IMR-90 (cell line): Measurements from ENCODE around the gene DOCK2. TPM values are rescaled to one million over a fixed set of nuclear protein-coding genes. Genes with fewer than 3 reads are reported as not detected.

ENCODE experiments used
- ATAC-seq: fragments of 200-7000 bp; cut with Tn5 transposase; 2 replicates; pipeline ENCODE4 v1.9.1; 2020; ENCODE audit warnings: low read depth, mild to moderate bottlenecking, moderate library complexity
- BruUV-seq: library from RNA; stranded (reverse); fragments of 400-500 nt; replicated peaks from 2 replicates; lab custom pipeline; 2021; lab: Mats Ljungman, UMichigan
- CTCF ChIA-PET: fragments of 300-600 bp; formaldehyde crosslinking; extraction: SDS; loops from one replicate; lab custom pipeline; 2021; ENCODE audit warnings: antibody characterized with exemption; lab: Yijun Ruan, JAX
- POLR2A ChIA-PET: fragments of 300-600 bp; sonication (Branson Sonifier 250); formaldehyde crosslinking; loops from one replicate; lab custom pipeline; 2022; ENCODE audit warnings: antibody characterized with exemption; ENCODE audit not compliant: unreplicated experiment; lab: Charles Lee
- DNase-seq: peaks from one replicate; pipeline ENCODE4 v3.0.0; 2013
- H2AFZ ChIP-seq: replicated peaks from 2 replicates; pipeline ENCODE3; 2013; ENCODE audit warnings: low read length, mild to moderate bottlenecking; ENCODE audit not compliant: poor library complexity
- H2AK5ac ChIP-seq: 2 replicates; pipeline ENCODE4 v1.6.1; 2013; ENCODE audit warnings: low read depth, low read length, inconsistent platforms
- H2AK9ac ChIP-seq: replicated peaks from 2 replicates; pipeline ENCODE3; 2013; ENCODE audit warnings: mild to moderate bottlenecking, low read depth, low read length, moderate library complexity; ENCODE audit not compliant: poor library complexity
- H2BK120ac ChIP-seq: 2 replicates; pipeline ENCODE4 v1.6.1; 2013; ENCODE audit warnings: low read depth, low read length, inconsistent platforms
- H2BK15ac ChIP-seq: 3 replicates; pipeline ENCODE4 v1.6.1; 2013; ENCODE audit warnings: low read depth, low read length, inconsistent platforms
- H2BK20ac ChIP-seq: 2 replicates; pipeline ENCODE4 v1.6.1; 2013; ENCODE audit warnings: low read depth, mild to moderate bottlenecking, inconsistent platforms, low read length, moderate library complexity
- H2BK5ac ChIP-seq: 2 replicates; pipeline ENCODE4 v1.6.1; 2013; ENCODE audit warnings: mild to moderate bottlenecking, low read depth, low read length, inconsistent platforms; ENCODE audit not compliant: poor library complexity, severe bottlenecking
- H3K14ac ChIP-seq: replicated peaks from 2 replicates; pipeline ENCODE4 v1.6.1; 2013; ENCODE audit warnings: low read depth, low read length, inconsistent platforms
- H3K18ac ChIP-seq: 2 replicates; pipeline ENCODE4 v1.6.1; 2013; ENCODE audit warnings: low read depth, low read length, control low read depth
- H3K23ac ChIP-seq: 2 replicates; pipeline ENCODE4 v1.6.1; 2013; ENCODE audit warnings: low read depth, low read length, inconsistent platforms
- H3K27ac ChIP-seq: 2 replicates; pipeline ENCODE4 v1.5.1; 2013; ENCODE audit warnings: mild to moderate bottlenecking, control low read depth, low read length; ENCODE audit not compliant: insufficient read depth
- H3K27me3 ChIP-seq: 2 replicates; pipeline ENCODE4 v1.6.1; 2013; ENCODE audit warnings: low read length; ENCODE audit not compliant: control insufficient read depth, insufficient read depth
- H3K36me3 ChIP-seq: 2 replicates; pipeline ENCODE4 v1.6.1; 2013; ENCODE audit warnings: low read length, mixed read lengths; ENCODE audit not compliant: control insufficient read depth, insufficient read depth
- H3K4ac ChIP-seq: 2 replicates; pipeline ENCODE4 v1.6.1; 2013; ENCODE audit warnings: low read depth, low read length, inconsistent platforms
- H3K4me1 ChIP-seq: 2 replicates; pipeline ENCODE4 v1.6.1; 2013; ENCODE audit warnings: low read length, mixed read lengths; ENCODE audit not compliant: control insufficient read depth, insufficient read depth
- H3K4me2 ChIP-seq: 2 replicates; pipeline ENCODE4 v1.6.1; 2013; ENCODE audit warnings: low read depth, mild to moderate bottlenecking, control low read depth, low read length, moderate library complexity
- H3K4me3 ChIP-seq: 2 replicates; pipeline ENCODE4 v1.5.1; 2013; ENCODE audit warnings: low read depth, mild to moderate bottlenecking, control low read depth, low read length, moderate library complexity; ENCODE audit not compliant: insufficient read depth
- H3K56ac ChIP-seq: 2 replicates; pipeline ENCODE4 v1.6.1; 2013; ENCODE audit warnings: low read length, inconsistent platforms; ENCODE audit not compliant: insufficient read depth; ENCODE audit errors: extremely low read depth
- H3K79me1 ChIP-seq, 2 experiments: 2 replicates each; pipeline ENCODE4 v1.6.1; 2013; ENCODE audit warnings: low read length in 2 of 2, inconsistent platforms in 1 of 2, low read depth in 1 of 2
- H3K9ac ChIP-seq: 2 replicates; pipeline ENCODE4 v1.6.1; 2013; ENCODE audit warnings: low read depth, low read length, control low read depth
- H3K9me1 ChIP-seq: 2 replicates; pipeline ENCODE4 v1.6.1; 2013; ENCODE audit warnings: low read length, inconsistent platforms; ENCODE audit not compliant: insufficient read depth
- H3K9me3 ChIP-seq: 2 replicates; pipeline ENCODE4 v1.6.1; 2013; ENCODE audit warnings: low read length; ENCODE audit not compliant: control insufficient read depth, insufficient read depth
- H4K20me1 ChIP-seq: 2 replicates; pipeline ENCODE4 v1.6.1; 2013; ENCODE audit warnings: low read length, inconsistent platforms; ENCODE audit not compliant: insufficient read depth
- H4K5ac ChIP-seq: 2 replicates; pipeline ENCODE4 v1.6.1; 2013; ENCODE audit warnings: mild to moderate bottlenecking, low read depth, low read length, control low read depth
- H4K8ac ChIP-seq, 2 experiments: 2 replicates each; pipeline ENCODE4 v1.6.1; 2013; ENCODE audit warnings: low read depth in 2 of 2, low read length in 2 of 2, control low read depth in 1 of 2, inconsistent platforms in 1 of 2
- H4K91ac ChIP-seq: 2 replicates; pipeline ENCODE4 v1.6.1; 2013; ENCODE audit warnings: low read depth, low read length, inconsistent platforms; ENCODE audit not compliant: insufficient read depth
- BHLHE40 ChIP-seq: fragments of 150-350 bp; IDR thresholded peaks from 2 replicates; pipeline ENCODE4 v1.6.1; 2016; ENCODE audit warnings: mild to moderate bottlenecking, low read depth, low read length
- CEBPB ChIP-seq: IDR thresholded peaks from 2 replicates; pipeline ENCODE4 v1.6.1; 2012; ENCODE audit warnings: low read depth, low read length, improper control_type of control experiment
- CHD1 ChIP-seq: IDR thresholded peaks from 2 replicates; pipeline ENCODE4 v1.6.1; 2012; ENCODE audit warnings: low read depth, low read length, improper control_type of control experiment
- FOS ChIP-seq: fragments of 150-350 bp; IDR thresholded peaks from 2 replicates; pipeline ENCODE4 v1.6.1; 2016; ENCODE audit warnings: low read depth, low read length
- NFE2L2 ChIP-seq: fragments of 150-350 bp; IDR thresholded peaks from 2 replicates; pipeline ENCODE4 v1.6.1; 2016; ENCODE audit warnings: low read depth, mild to moderate bottlenecking, low read length
- RAD21 ChIP-seq: IDR thresholded peaks from 2 replicates; pipeline ENCODE4 v1.6.1; 2012; ENCODE audit warnings: low read length, improper control_type of control experiment
- RFX5 ChIP-seq: IDR thresholded peaks from 2 replicates; pipeline ENCODE4 v1.8.0; 2012; ENCODE audit warnings: low read depth, mild to moderate bottlenecking, low read length, moderate library complexity
- SMC3 ChIP-seq: fragments of 150-350 bp; IDR thresholded peaks from 2 replicates; pipeline ENCODE4 v1.6.1; 2016; ENCODE audit warnings: low read depth, mild to moderate bottlenecking, antibody characterized with exemption, low read length, moderate library complexity
- WGBS, 2 experiments: methylation state at CpG; one replicate each; pipeline versions ENCODE4 v1.1.5 to v1.1.7; 2013; ENCODE audit warnings: missing lambda C conversion rate in 2 of 2; ENCODE audit not compliant: insufficient read length in 1 of 2; ENCODE audit errors: extremely low coverage in 2 of 2; 5-methylcytosine and 5-hydroxymethylcytosine counted together
- dilution Hi-C: fragments of 300-500 bp; cut with HindIII; formaldehyde crosslinking; loops from one replicate; pipeline ENCODE4 v1.14.3; 2018; ENCODE audit warnings: low sequenced_read_pairs; ENCODE audit not compliant: unreplicated experiment
- in situ Hi-C: fragments of 300-500 bp; cut with MboI; formaldehyde crosslinking; loops from 3 replicates; pipeline ENCODE4 v1.14.3; 2019; ENCODE audit warnings: low sequenced_read_pairs, inconsistent platforms, mixed read lengths
- intact Hi-C: fragments of 100-400 bp; cut with micrococcal nuclease; formaldehyde crosslinking; loops from 2 replicates; pipeline ENCODE4 v1.10.0; 2022
- polyA plus RNA-seq, 3 experiments: library from polyadenylated mRNA; depleted of rRNA; stranded (reverse); fragments of >200 nt; gene quantifications; 2 replicates each; pipeline ENCODE4 v1.2.3, GENCODE V29; 2012; ENCODE audit warnings: low replicate concordance in 1 of 3
- total RNA-seq: library from RNA; depleted of rRNA; stranded (reverse); fragments of >200 nt; gene quantifications from 2 replicates; pipeline ENCODE4 v1.2.3, GENCODE V29; 2012
- TF ChIP-seq, protein P1 (sequence below): fragments of 150-350 bp; IDR thresholded peaks from 2 replicates; pipeline ENCODE4 v1.6.1; 2017; ENCODE audit warnings: mild to moderate bottlenecking, antibody characterized with exemption, low read length, low read depth
- TF ChIP-seq, protein P2 (sequence below): conservative IDR thresholded peaks from 2 replicates; pipeline ENCODE4 v1.5.1; 2012; ENCODE audit warnings: mild to moderate bottlenecking, low read depth, low read length, improper control_type of control experiment

The DOCK2 gene
- total and polyA plus RNA-seq, 2 of the 4 experiments (the other 2 are of a cell fraction): 0.72 to 3.0 TPM

DNA sequence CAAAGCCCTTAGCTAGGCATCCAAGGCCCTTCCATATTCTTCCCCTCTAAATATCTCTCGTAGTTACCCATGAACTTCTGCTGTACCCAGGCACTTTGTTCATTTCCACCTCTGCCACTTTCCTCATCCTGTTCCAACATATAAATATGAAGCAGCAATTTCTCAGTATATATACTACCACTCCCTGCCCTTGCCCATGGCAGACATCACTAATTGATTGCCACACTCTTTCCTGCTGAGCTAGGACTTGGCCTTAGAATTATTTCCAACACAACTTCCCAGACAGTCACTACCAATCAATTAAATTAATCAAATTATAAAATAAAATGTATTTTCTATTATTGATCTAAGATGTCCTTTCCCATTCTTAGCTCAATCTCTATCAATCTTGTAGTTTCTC, 334.7 kb downstream of the DOCK2 start:
- peak overlapping the region; percentile 29 for H2AFZ ChIP-seq
- H3K18ac ChIP-seq: peak overlapping the region; percentile 91
- H3K9me3 ChIP-seq: no peaks in the 10 kb centered on the region
- H3K56ac ChIP-seq: peak overlapping the region; percentile 87
- H4K20me1 ChIP-seq: no peaks in the 10 kb centered on the region
- H4K5ac ChIP-seq: peak overlapping the region; percentile 97
- intact Hi-C loops: no loop called here
- POLR2A ChIA-PET: interaction anchor here (0.6 kb wide), 1 partner anchor 19 kb away, joined by 12 read pairs; no protein-coding TSS in a partner anchor
- peak overlapping the region; percentile 78 for H2BK5ac ChIP-seq
- H3K27ac ChIP-seq: peak overlapping the region; percentile 78
- peaks cover 40 to 75% of the 10 kb centered on the region in 2 experiments for H3K79me1 ChIP-seq
- H3K23ac ChIP-seq: peak overlapping the region; percentile 96
- peak overlapping the region; percentile 95 for H3K4ac ChIP-seq
- H2BK20ac ChIP-seq: peak overlapping the region; percentile 91
- peak overlapping the region; percentile 49 for H2AK9ac ChIP-seq
- CTCF ChIA-PET: interaction anchor here (0.5 to 2.6 kb wide), 5 partner anchors 9 to 1544 kb away, joined by 3 to 24 read pairs (median 4); partner anchors contain the start of gene INSYN2B
- peak overlapping the region; percentile 96 for H3K14ac ChIP-seq
- H4K8ac ChIP-seq: peak overlapping the region; percentile 88 to 89
- no peak for TF ChIP-seq CHD1
- TF ChIP-seq FOS: no peak
- no peak for TF ChIP-seq RFX5
- TF ChIP-seq, protein P1, sequence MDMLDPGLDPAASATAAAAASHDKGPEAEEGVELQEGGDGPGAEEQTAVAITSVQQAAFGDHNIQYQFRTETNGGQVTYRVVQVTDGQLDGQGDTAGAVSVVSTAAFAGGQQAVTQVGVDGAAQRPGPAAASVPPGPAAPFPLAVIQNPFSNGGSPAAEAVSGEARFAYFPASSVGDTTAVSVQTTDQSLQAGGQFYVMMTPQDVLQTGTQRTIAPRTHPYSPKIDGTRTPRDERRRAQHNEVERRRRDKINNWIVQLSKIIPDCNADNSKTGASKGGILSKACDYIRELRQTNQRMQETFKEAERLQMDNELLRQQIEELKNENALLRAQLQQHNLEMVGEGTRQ: no peak
- no peak for TF ChIP-seq RAD21
- TF ChIP-seq SMC3: no peak
- TF ChIP-seq NFE2L2: no peak
- no peak for TF ChIP-seq BHLHE40
- TF ChIP-seq, protein P2, sequence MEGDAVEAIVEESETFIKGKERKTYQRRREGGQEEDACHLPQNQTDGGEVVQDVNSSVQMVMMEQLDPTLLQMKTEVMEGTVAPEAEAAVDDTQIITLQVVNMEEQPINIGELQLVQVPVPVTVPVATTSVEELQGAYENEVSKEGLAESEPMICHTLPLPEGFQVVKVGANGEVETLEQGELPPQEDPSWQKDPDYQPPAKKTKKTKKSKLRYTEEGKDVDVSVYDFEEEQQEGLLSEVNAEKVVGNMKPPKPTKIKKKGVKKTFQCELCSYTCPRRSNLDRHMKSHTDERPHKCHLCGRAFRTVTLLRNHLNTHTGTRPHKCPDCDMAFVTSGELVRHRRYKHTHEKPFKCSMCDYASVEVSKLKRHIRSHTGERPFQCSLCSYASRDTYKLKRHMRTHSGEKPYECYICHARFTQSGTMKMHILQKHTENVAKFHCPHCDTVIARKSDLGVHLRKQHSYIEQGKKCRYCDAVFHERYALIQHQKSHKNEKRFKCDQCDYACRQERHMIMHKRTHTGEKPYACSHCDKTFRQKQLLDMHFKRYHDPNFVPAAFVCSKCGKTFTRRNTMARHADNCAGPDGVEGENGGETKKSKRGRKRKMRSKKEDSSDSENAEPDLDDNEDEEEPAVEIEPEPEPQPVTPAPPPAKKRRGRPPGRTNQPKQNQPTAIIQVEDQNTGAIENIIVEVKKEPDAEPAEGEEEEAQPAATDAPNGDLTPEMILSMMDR: no peak
- no peak for TF ChIP-seq CEBPB
- H3K9ac ChIP-seq: peak overlapping the region; percentile 53; the same call in 1 of the 2 replicates
- H2BK120ac ChIP-seq: peak overlapping the region; percentile 97
- H3K9me1 ChIP-seq: peaks cover 19% of the 10 kb centered on the region
- no peak for DNase-seq
- no TSS peak for BruUV-seq
- in situ Hi-C loops: no loop called here
- no peaks in the 10 kb centered on the region for H3K27me3 ChIP-seq
- dilution Hi-C loops: no loop called here
- H3K4me1 ChIP-seq: peaks cover 16% of the 10 kb centered on the region
- peak overlapping the region; percentile 92 for H2AK5ac ChIP-seq
- no peak for ATAC-seq
- no peak overlapping the region for H3K4me3 ChIP-seq
- peak overlapping the region; percentile 93 for H4K91ac ChIP-seq
- 100% methylated on average over 1 of the region's 1 CpG; no CpG with 5 or more reads in 1 of the 2 experiments for WGBS, 2 experiments
- H3K4me2 ChIP-seq: peak overlapping the region; percentile 64; the same call in 1 of the 2 replicates
- peak overlapping the region; percentile 89 for H2BK15ac ChIP-seq
- H3K36me3 ChIP-seq: no peaks in the 10 kb centered on the region
